ENCODE data around the gene TOP3B.
A peak's percentile ranks its signal among the peaks of the same experiment; 100 is the strongest.

TOP3B gene

GRCh38 chr22:21961886-21962654 lies 20.5 kb downstream of the TOP3B start:
- no peaks in the 10 kb centered on the region for H3K9me3 ChIP-seq (ENCODE audit: control insufficient read depth, insufficient read depth, low read length)
- H3K27ac ChIP-seq (ENCODE audit: low read length), result no peak overlapping the region
- H3K27me3 ChIP-seq (ENCODE audit: control insufficient read depth, insufficient read depth, low read length), result no peaks in the 10 kb centered on the region
- H3K4me3 ChIP-seq (ENCODE audit: low read length), result no peak overlapping the region
- WGBS (ENCODE audit: insufficient coverage, insufficient read length), result no CpG with 5 or more reads among the region's 23 CpGs
- peaks cover 59% of the 10 kb centered on the region for H3K36me3 ChIP-seq (ENCODE audit: control insufficient read depth, insufficient read depth, low read length)
- no peaks in the 10 kb centered on the region; the same call in 1 of the 2 replicates for H3K4me1 ChIP-seq (ENCODE audit: control insufficient read depth, insufficient read depth, low read length)
- DNase-seq (ENCODE audit: low read depth, low spot score), result no peak

GRCh38 chr22:21961127-21961867 lies 21.3 kb downstream of the TOP3B start:
- no peak overlapping the region for H3K27ac ChIP-seq (ENCODE audit: low read length)
- no CpG with 5 or more reads among the region's 18 CpGs for WGBS (ENCODE audit: insufficient coverage, insufficient read length)
- H3K4me3 ChIP-seq (ENCODE audit: low read length), result no peak overlapping the region
- no peaks in the 10 kb centered on the region for H3K9me3 ChIP-seq (ENCODE audit: control insufficient read depth, insufficient read depth, low read length)
- H3K4me1 ChIP-seq (ENCODE audit: control insufficient read depth, insufficient read depth, low read length), result no peaks in the 10 kb centered on the region; the same call in 1 of the 2 replicates
- no peaks in the 10 kb centered on the region for H3K27me3 ChIP-seq (ENCODE audit: control insufficient read depth, insufficient read depth, low read length)
- peaks cover 53% of the 10 kb centered on the region for H3K36me3 ChIP-seq (ENCODE audit: control insufficient read depth, insufficient read depth, low read length)
- DNase-seq (ENCODE audit: low read depth, low spot score), result no peak

- WGBS (ENCODE audit: insufficient coverage, insufficient read length), result no CpG with 5 or more reads among the region's 24 CpGs
- H3K27me3 ChIP-seq (ENCODE audit: control insufficient read depth, insufficient read depth, low read length), result no peaks in the 10 kb centered on the region
- H3K4me1 ChIP-seq (ENCODE audit: control insufficient read depth, insufficient read depth, low read length), result no peaks in the 10 kb centered on the region; the same call in 1 of the 2 replicates
- no peak overlapping the region for H3K27ac ChIP-seq (ENCODE audit: low read length)
- H3K4me3 ChIP-seq (ENCODE audit: low read length), result no peak overlapping the region
- DNase-seq (ENCODE audit: low read depth, low spot score), result no peak
- peaks cover 53% of the 10 kb centered on the region for H3K36me3 ChIP-seq (ENCODE audit: control insufficient read depth, insufficient read depth, low read length)
- H3K9me3 ChIP-seq (ENCODE audit: control insufficient read depth, insufficient read depth, low read length), result no peaks in the 10 kb centered on the region
Measured at GRCh38 chr22:21960200-21961126, 22.1 kb downstream of the TOP3B start.

- H3K9me3 ChIP-seq (ENCODE audit: control insufficient read depth, insufficient read depth, low read length), result no peaks in the 10 kb centered on the region
- H3K4me1 ChIP-seq (ENCODE audit: control insufficient read depth, insufficient read depth, low read length), result no peaks in the 10 kb centered on the region; the same call in 1 of the 2 replicates
- H3K4me3 ChIP-seq (ENCODE audit: low read length), result no peak overlapping the region
- peaks cover 46% of the 10 kb centered on the region for H3K36me3 ChIP-seq (ENCODE audit: control insufficient read depth, insufficient read depth, low read length)
- WGBS (ENCODE audit: insufficient coverage, insufficient read length), result no CpG with 5 or more reads among the region's 18 CpGs
- H3K27ac ChIP-seq (ENCODE audit: low read length), result no peak overlapping the region
- no peak for DNase-seq (ENCODE audit: low read depth, low spot score)
- H3K27me3 ChIP-seq (ENCODE audit: control insufficient read depth, insufficient read depth, low read length), result no peaks in the 10 kb centered on the region
Measured at GRCh38 chr22:21959274-21960074, 23.1 kb downstream of the TOP3B start.

GRCh38 chr22:21958360-21959273 lies 24.0 kb downstream of the TOP3B start:
- H3K4me1 ChIP-seq (ENCODE audit: control insufficient read depth, insufficient read depth, low read length), result no peaks in the 10 kb centered on the region; the same call in 1 of the 2 replicates
- H3K9me3 ChIP-seq (ENCODE audit: control insufficient read depth, insufficient read depth, low read length), result no peaks in the 10 kb centered on the region
- no peak overlapping the region for H3K4me3 ChIP-seq (ENCODE audit: low read length)
- WGBS (ENCODE audit: insufficient coverage, insufficient read length), result no CpG with 5 or more reads among the region's 22 CpGs
- DNase-seq (ENCODE audit: low read depth, low spot score), result no peak
- peaks cover 37% of the 10 kb centered on the region for H3K36me3 ChIP-seq (ENCODE audit: control insufficient read depth, insufficient read depth, low read length)
- H3K27me3 ChIP-seq (ENCODE audit: control insufficient read depth, insufficient read depth, low read length), result no peaks in the 10 kb centered on the region
- no peak overlapping the region for H3K27ac ChIP-seq (ENCODE audit: low read length)

GRCh38 chr22:21952586-21953571 lies 29.7 kb downstream of the TOP3B start, which contains the start of gene PPM1F:
PPM1F (minus strand) TSS chr22:21952848; CDS start chr22:21946048, 6,800 bp downstream.
- no peak for DNase-seq (ENCODE audit: low read depth, low spot score)
- WGBS (ENCODE audit: insufficient coverage, insufficient read length), result no CpG with 5 or more reads among the region's 58 CpGs
- Histone ChIP-seq H3K4me1 (ENCODE audit: control insufficient read depth, insufficient read depth, low read length) (no peaks in the 10 kb centered on the region), H3K27me3 (ENCODE audit: control insufficient read depth, insufficient read depth, low read length) (no peaks in the 10 kb centered on the region), H3K27ac (ENCODE audit: low read length) (no peak within 1 kb of the TSS), H3K4me3 (ENCODE audit: low read length) (peak within 1 kb of the TSS; percentile 69), H3K9me3 (ENCODE audit: control insufficient read depth, insufficient read depth, low read length) (no peaks in the 10 kb centered on the region), H3K36me3 (ENCODE audit: control insufficient read depth, insufficient read depth, low read length) (no peaks in the 10 kb centered on the region)

GRCh38 chr22:21951931-21952465 lies 30.6 kb downstream of the TOP3B start:
- no CpG with 5 or more reads among the region's 29 CpGs for WGBS (ENCODE audit: insufficient coverage, insufficient read length)
- Histone ChIP-seq H3K27ac (ENCODE audit: low read length) (no peak overlapping the region), H3K36me3 (ENCODE audit: control insufficient read depth, insufficient read depth, low read length) (no peaks in the 10 kb centered on the region)

GRCh38 chr22:21951062-21951461 lies 31.5 kb downstream of the TOP3B start:
- H3K36me3 ChIP-seq (ENCODE audit: control insufficient read depth, insufficient read depth, low read length), result no peaks in the 10 kb centered on the region
- no peaks in the 10 kb centered on the region for H3K4me1 ChIP-seq (ENCODE audit: control insufficient read depth, insufficient read depth, low read length)
- DNase-seq (ENCODE audit: low read depth, low spot score), result no peak
- no peak overlapping the region for H3K4me3 ChIP-seq (ENCODE audit: low read length)
- no peak overlapping the region for H3K27ac ChIP-seq (ENCODE audit: low read length)
- H3K9me3 ChIP-seq (ENCODE audit: control insufficient read depth, insufficient read depth, low read length), result no peaks in the 10 kb centered on the region
- WGBS (ENCODE audit: insufficient coverage, insufficient read length), result no CpG with 5 or more reads among the region's 7 CpGs
- H3K27me3 ChIP-seq (ENCODE audit: control insufficient read depth, insufficient read depth, low read length), result no peaks in the 10 kb centered on the region

More at GRCh38 chr22:21951931-21952465, 30.6 kb downstream of the TOP3B start:
- H3K4me3 ChIP-seq (ENCODE audit: low read length), result peak overlapping the region; percentile 69; the same call in 1 of the 2 replicates
- no peak for DNase-seq (ENCODE audit: low read depth, low spot score)
- no peaks in the 10 kb centered on the region for H3K9me3 ChIP-seq (ENCODE audit: control insufficient read depth, insufficient read depth, low read length)
- H3K4me1 ChIP-seq (ENCODE audit: control insufficient read depth, insufficient read depth, low read length), result no peaks in the 10 kb centered on the region
- H3K27me3 ChIP-seq (ENCODE audit: control insufficient read depth, insufficient read depth, low read length), result no peaks in the 10 kb centered on the region

Data from iPS DF 6.9 (cell line).